ENCODE measurements around the gene RPUSD4.

DNA sequence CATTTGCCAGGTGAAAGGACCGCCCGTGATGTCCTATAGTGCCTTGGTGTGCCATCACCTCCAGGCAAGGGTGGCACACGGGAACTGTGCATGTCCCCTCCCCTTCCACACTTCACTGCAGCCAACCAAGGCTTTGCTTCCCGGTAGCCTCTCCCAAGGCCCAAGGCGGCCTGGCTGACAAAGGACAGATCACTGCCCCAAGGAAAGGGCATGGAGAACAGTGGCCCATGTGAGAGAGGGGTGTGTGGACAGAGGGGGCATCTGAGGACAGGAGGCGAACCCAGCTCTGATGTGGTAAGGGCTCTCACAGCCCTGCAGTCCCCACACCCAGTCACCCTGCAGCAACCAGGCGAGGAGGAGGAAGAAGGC is 50.4 kb downstream of the RPUSD4 start:
- TF ChIP-seq, protein P1, sequence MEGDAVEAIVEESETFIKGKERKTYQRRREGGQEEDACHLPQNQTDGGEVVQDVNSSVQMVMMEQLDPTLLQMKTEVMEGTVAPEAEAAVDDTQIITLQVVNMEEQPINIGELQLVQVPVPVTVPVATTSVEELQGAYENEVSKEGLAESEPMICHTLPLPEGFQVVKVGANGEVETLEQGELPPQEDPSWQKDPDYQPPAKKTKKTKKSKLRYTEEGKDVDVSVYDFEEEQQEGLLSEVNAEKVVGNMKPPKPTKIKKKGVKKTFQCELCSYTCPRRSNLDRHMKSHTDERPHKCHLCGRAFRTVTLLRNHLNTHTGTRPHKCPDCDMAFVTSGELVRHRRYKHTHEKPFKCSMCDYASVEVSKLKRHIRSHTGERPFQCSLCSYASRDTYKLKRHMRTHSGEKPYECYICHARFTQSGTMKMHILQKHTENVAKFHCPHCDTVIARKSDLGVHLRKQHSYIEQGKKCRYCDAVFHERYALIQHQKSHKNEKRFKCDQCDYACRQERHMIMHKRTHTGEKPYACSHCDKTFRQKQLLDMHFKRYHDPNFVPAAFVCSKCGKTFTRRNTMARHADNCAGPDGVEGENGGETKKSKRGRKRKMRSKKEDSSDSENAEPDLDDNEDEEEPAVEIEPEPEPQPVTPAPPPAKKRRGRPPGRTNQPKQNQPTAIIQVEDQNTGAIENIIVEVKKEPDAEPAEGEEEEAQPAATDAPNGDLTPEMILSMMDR (IDR thresholded peaks at IDR 0.05) = no peak
- TF ChIP-seq POLR2A (IDR thresholded peaks at IDR 0.05) = no peak
